ENCODE results near the gene PAX3.

PAX3 gene

DNA sequence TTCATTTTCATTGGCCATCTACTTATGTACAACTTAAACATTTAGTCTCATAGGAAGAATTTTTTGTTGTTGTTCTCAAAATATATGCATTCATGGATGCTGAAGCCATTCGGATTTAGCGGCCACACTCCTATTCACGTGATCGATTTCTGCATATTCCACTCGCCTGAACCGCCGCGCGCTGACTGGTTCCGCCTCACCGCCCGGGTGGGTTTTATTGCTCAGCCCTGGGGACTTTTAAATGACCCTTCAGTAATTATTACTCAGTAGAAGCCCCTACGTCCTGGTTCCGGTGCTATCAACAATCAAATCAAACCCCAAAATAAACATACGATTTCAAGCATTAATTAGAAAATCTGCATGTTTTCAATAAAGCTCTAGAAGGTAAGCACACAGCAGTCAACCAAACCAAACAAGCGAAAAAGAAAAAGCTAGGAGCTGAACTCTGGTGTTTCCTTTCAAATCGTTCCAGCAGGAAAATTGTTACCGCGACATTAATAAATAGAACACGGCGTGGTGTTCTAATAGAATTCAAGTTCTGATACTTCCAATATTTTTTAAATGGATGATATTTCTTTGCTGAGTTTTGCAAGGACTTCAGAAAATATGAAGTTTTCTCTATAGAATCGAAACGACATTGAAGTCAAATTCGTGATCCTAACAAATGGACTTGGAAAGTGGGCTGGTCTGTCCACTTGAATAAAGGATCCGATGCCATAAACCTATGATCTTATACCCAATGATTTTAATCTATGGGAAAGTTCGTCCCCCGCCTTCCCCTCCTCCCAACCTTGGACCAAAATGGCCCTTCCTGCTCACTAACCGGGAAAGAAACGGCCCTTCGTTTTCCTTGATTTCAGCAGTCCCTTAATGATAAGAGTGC lies 9.3 kb downstream of the PAX3 start:
- TF ChIP-seq, protein P1, sequence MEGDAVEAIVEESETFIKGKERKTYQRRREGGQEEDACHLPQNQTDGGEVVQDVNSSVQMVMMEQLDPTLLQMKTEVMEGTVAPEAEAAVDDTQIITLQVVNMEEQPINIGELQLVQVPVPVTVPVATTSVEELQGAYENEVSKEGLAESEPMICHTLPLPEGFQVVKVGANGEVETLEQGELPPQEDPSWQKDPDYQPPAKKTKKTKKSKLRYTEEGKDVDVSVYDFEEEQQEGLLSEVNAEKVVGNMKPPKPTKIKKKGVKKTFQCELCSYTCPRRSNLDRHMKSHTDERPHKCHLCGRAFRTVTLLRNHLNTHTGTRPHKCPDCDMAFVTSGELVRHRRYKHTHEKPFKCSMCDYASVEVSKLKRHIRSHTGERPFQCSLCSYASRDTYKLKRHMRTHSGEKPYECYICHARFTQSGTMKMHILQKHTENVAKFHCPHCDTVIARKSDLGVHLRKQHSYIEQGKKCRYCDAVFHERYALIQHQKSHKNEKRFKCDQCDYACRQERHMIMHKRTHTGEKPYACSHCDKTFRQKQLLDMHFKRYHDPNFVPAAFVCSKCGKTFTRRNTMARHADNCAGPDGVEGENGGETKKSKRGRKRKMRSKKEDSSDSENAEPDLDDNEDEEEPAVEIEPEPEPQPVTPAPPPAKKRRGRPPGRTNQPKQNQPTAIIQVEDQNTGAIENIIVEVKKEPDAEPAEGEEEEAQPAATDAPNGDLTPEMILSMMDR (conservative IDR thresholded peaks at IDR 0.05): no peak
- no peak overlapping the region for H3K27ac ChIP-seq

DNA sequence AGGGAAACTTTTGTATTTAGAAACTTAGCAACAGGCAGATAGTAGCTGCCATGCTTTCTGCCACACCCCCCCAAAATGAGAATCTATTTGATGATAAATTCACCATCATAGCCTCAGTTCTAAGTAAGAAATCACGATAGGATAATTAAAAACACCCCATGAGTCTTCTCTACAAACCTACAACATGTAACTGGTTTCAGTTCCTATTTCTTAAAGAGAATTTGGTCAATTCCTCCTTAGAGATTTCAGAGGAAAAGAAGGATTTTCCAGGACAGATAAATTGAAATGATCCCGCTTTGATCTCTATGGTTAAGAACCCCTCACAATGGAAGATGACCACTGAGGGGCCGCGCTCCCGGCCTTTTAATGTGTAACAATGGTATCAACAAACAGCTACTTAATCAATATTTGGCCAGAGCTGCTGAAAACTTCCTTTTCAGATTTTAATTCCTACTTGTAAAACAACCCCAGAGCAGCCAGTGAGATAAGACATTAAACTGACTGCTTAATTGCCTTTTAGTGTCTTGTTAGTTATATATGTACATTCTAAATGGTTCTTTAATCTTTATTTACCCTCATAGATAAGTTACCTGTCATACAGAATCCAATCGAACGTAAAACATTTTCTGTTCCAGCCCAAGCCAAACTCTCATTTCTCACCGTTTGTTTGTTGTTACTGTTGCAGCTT lies 10.1 kb downstream of the PAX3 start:
- no peak overlapping the region for H3K27ac ChIP-seq
- TF ChIP-seq, protein P1 (conservative IDR thresholded peaks at IDR 0.05): no peak

DNA sequence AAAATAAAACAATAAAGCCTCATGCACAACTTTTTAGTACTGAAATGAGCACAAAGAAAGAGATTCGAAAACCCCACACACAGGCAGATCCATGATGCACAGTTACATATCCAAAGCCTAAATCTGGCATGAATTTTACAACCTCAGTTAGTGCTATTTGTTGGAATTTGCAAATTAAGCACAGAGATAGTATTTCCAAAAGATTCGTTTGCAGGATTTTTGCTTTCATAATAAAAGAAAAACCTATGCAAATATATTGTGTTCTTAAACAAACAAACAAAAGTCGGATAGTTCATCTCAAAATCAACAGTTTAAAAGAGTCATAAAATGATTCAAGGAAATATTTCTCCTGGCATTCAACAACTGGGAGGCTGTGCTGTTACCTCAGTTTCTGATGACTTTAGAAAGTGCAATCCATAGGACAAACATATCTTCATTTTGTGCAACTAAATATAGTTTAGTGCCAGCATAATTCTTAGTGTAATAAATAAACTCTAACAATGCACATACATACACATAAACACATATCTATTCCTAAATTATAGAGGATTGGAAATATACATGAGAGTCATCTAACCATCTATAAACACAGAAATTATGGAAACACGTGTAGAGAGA lies 10.8 kb downstream of the PAX3 start:
- H3K27ac ChIP-seq: no peak overlapping the region
- TF ChIP-seq, protein P1 (conservative IDR thresholded peaks at IDR 0.05): no peak

DNA sequence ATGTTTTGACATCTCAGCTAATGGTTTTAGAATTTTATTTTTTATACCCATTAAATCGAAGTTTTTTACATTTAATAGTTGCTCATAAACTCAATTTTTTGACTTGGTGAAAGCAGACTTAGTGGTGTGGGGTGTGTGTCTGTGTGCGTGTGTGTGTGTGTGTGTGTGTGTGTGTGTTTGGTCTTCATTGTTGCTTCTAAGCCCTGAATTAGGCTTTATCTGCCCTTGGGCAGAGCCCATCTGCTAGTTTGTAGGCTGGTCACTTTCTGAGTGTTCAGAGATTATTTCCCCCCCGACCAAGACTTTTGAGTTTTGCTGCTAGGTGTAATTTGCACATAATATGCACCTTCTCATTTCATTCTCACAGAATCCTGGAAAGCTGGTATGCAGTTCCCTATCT lies 14.3 kb downstream of the PAX3 start:
- TF ChIP-seq, protein P1 (conservative IDR thresholded peaks at IDR 0.05): no peak
- H3K27ac ChIP-seq: no peak overlapping the region

DNA sequence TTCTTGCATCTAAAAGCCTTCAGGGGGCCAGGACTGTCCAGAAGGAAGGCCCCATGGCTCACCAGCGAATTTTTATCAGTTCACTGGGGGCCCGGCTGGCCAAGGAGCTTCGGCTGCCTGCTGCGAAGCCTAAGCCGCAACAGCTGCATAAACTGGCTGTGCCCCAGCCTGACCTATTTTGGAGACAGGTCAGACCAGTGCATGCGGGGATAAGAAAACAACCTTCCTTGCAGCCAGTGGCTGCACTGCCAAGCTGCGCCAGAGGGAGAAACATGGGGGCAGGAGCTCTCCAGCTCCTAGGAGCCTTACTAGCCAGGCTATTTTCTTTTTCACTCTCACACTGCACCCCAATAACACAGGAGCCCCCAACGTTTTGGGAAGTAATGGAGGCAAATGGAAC lies 15.2 kb downstream of the PAX3 start:
- no peak overlapping the region for H3K27ac ChIP-seq
- TF ChIP-seq, protein P1 (conservative IDR thresholded peaks at IDR 0.05): no peak

DNA sequence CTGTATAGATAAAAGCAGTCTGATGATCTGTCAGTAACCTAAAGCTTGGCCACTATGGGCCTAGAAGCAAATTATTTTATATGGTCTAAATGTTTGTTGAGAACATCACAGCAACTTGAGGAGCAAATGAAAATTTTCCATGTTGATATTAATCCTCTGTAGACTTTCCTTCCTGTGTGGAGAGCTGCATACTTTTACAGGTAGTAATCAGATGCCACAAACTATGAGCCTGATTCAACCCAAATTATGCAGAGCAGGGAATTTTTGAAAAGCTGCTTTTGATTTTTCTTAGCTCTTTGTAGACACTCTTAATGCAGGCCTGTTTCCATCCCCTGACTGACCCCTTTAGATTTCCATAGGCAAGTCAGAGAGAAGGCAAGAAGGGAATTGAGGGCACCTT lies 17.3 kb downstream of the PAX3 start:
- TF ChIP-seq, protein P1 (conservative IDR thresholded peaks at IDR 0.05): no peak
- H3K27ac ChIP-seq: no peak overlapping the region

DNA sequence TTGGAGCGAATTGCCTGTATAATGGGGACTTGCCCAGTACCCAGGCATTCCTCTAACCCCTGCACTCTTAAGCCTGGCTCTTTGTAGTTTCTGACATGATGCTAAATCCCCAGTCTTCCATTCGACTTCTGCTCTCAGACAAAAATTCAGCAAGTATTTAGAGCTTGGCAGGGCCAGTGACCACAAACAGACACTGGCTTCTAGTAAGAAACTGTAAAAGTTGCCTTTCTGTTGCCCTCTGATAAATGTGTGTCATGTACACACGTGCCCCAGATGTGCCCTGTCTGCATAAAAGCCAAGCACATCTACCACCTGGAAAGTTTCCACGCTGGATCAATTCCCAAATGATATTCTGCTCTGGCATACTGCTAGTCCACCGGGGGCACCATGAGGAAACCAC lies 18.0 kb downstream of the PAX3 start:
- TF ChIP-seq, protein P1 (conservative IDR thresholded peaks at IDR 0.05): no peak
- H3K27ac ChIP-seq: no peak overlapping the region
